ENCODE measurements around the gene FAAP20.

- TF ChIP-seq EP300 (IDR thresholded peaks at IDR 0.05; ENCODE audit: low read depth) (no peak), CTCF (IDR thresholded peaks at IDR 0.05) (no peak), POLR2A (IDR thresholded peaks at IDR 0.05) (no peak)
Measured at GRCh38 chr1:2172012-2172411, 22.6 kb downstream of the FAAP20 start.
